CD14-positive monocyte (primary cell): ENCODE results near the gene P2RX6. TPM values are rescaled to one million over a fixed set of nuclear protein-coding genes. Genes with fewer than 3 reads are reported as not detected.

Source experiments
- DNase-seq, 3 donors: peaks; one replicate each; pipeline ENCODE4 v3.0.0-alpha.2; 2011 to 2022
- H2AFZ ChIP-seq: 2 replicates; pipeline ENCODE4 v1.6.0; 2012; ENCODE audit warnings: mild to moderate bottlenecking, low read depth, low read length, inconsistent platforms; ENCODE audit not compliant: insufficient read depth, poor library complexity, severe bottlenecking
- H3K27ac ChIP-seq, 2 donors: 1 replicate in 1 of 2; 2 replicates in 1 of 2; pipeline ENCODE4 v1.5.1; 2012 to 2013; ENCODE audit warnings: low read length in 2 of 2, control low read depth in 1 of 2, inconsistent platforms in 1 of 2, low read depth in 1 of 2, mild to moderate bottlenecking in 1 of 2
- H3K27me3 ChIP-seq, 2 donors: one replicate each; pipeline versions ENCODE4 v1.6.0 to v1.6.1; 2011 to 2013; ENCODE audit warnings: low read length in 2 of 2; ENCODE audit not compliant: control insufficient read depth in 2 of 2, insufficient read depth in 2 of 2
- H3K36me3 ChIP-seq, 2 donors: replicated peaks in 1 of 2; 1 replicate in 1 of 2; 2 replicates in 1 of 2; pipeline versions ENCODE4 v1.5.1 to v1.6.1; 2012 to 2013; ENCODE audit warnings: low read length in 2 of 2, control low read depth in 1 of 2, inconsistent platforms in 1 of 2, mild to moderate bottlenecking in 1 of 2; ENCODE audit not compliant: insufficient read depth in 2 of 2, control insufficient read depth in 1 of 2
- H3K4me1 ChIP-seq, 2 donors: 1 replicate in 1 of 2; 2 replicates in 1 of 2; pipeline versions ENCODE4 v1.5.1 to v1.6.1; 2012 to 2013; ENCODE audit warnings: low read length in 2 of 2, control low read depth in 1 of 2, inconsistent platforms in 1 of 2, mild to moderate bottlenecking in 1 of 2, moderate library complexity in 1 of 2; ENCODE audit not compliant: insufficient read depth in 2 of 2, control insufficient read depth in 1 of 2
- H3K4me2 ChIP-seq: replicated peaks from 2 replicates; pipeline ENCODE3; 2012; ENCODE audit warnings: low read length, moderate library complexity, mild to moderate bottlenecking; ENCODE audit not compliant: poor library complexity, severe bottlenecking; ENCODE audit errors: extremely low read depth
- H3K4me3 ChIP-seq, 3 experiments: fragments of 200-600 bp in 1 of 3; sonication (generic) in 1 of 3; replicated peaks in 1 of 3; 1 replicate in 2 of 3; 2 replicates in 1 of 3; pipeline ENCODE4 v1.5.1; 2011 to 2013; ENCODE audit warnings: low read length in 3 of 3, mild to moderate bottlenecking in 3 of 3, control low read depth in 2 of 3, low read depth in 2 of 3, inconsistent platforms in 1 of 3, moderate library complexity in 1 of 3
- H3K79me2 ChIP-seq: 2 replicates; pipeline ENCODE4 v1.6.0; 2012; ENCODE audit warnings: mild to moderate bottlenecking, control low read depth, inconsistent platforms, low read length, moderate library complexity; ENCODE audit not compliant: insufficient read depth
- H3K9ac ChIP-seq: 2 replicates; pipeline ENCODE4 v1.6.0; 2017; ENCODE audit warnings: low read length, mild to moderate bottlenecking; ENCODE audit not compliant: insufficient read depth, poor library complexity, severe bottlenecking
- H3K9me3 ChIP-seq, 2 donors: replicated peaks in 1 of 2; 1 replicate in 1 of 2; 2 replicates in 1 of 2; pipeline versions ENCODE4 v1.5.1 to v1.6.1; 2012 to 2013; ENCODE audit warnings: low read length in 2 of 2, control low read depth in 1 of 2; ENCODE audit not compliant: control insufficient read depth in 1 of 2, insufficient read depth in 1 of 2
- H4K20me1 ChIP-seq: 2 replicates; pipeline ENCODE4 v1.6.0; 2012; ENCODE audit warnings: mild to moderate bottlenecking, low read length, control low read depth, moderate library complexity; ENCODE audit not compliant: insufficient read depth
- H3K27ac Mint-ChIP-seq, 7 donors: one replicate each; pipeline ENCODE4 v1.8.0; 2020; ENCODE audit warnings: mild to moderate bottlenecking in 7 of 7, mixed read lengths in 7 of 7, moderate library complexity in 6 of 7, inconsistent platforms in 2 of 7
- H3K27me3 Mint-ChIP-seq, 3 donors: one replicate each; pipeline ENCODE4 v1.8.0; 2021 to 2022; ENCODE audit warnings: low read depth in 3 of 3, mild to moderate bottlenecking in 3 of 3, mixed read lengths in 3 of 3, moderate library complexity in 3 of 3, inconsistent platforms in 1 of 3
- H3K36me3 Mint-ChIP-seq, 2 donors: one replicate each; pipeline ENCODE4 v1.8.0; 2020; ENCODE audit warnings: mixed read lengths in 2 of 2, inconsistent platforms in 1 of 2, mild to moderate bottlenecking in 1 of 2
- H3K4me1 Mint-ChIP-seq: one replicate; pipeline ENCODE4 v1.8.0; 2020; ENCODE audit warnings: mild to moderate bottlenecking, mixed read lengths
- H3K4me3 Mint-ChIP-seq, 2 donors: one replicate each; pipeline ENCODE4 v1.8.0; 2020; ENCODE audit warnings: mild to moderate bottlenecking in 2 of 2, mixed read lengths in 2 of 2, moderate library complexity in 1 of 2
- H3K9me3 Mint-ChIP-seq, 7 donors: one replicate each; pipeline ENCODE4 v1.8.0; 2020 to 2022; ENCODE audit warnings: mixed read lengths in 7 of 7, mild to moderate bottlenecking in 6 of 7, moderate library complexity in 6 of 7, inconsistent platforms in 2 of 7
- CTCF ChIP-seq: fragments of 200-600 bp; IDR thresholded peaks from one replicate; pipeline ENCODE4 v1.8.0; 2022; ENCODE audit warnings: antibody characterized with exemption, mild to moderate bottlenecking
- WGBS: methylation state at CpG from one replicate; pipeline ENCODE4 v1.1.5; 2013; ENCODE audit warnings: missing lambda C conversion rate; ENCODE audit not compliant: insufficient coverage; 5-methylcytosine and 5-hydroxymethylcytosine counted together
- intact Hi-C, 2 donors: fragments of 100-400 bp; cut with micrococcal nuclease; formaldehyde crosslinking; loops; one replicate each; pipeline versions ENCODE4 v1.15.0 to v1.15.1; 2023
- polyA plus RNA-seq, 3 donors: library from polyadenylated mRNA; depleted of rRNA in 1 of 3; unstranded in 2 of 3; stranded (reverse) in 1 of 3; fragments of 300-500 nt in 2 of 3; fragments of >200 nt in 1 of 3; fragmentation: Illumina TruSeq in 2 of 3; gene quantifications; 1 replicate in 2 of 3; 2 replicates in 1 of 3; pipeline ENCODE4 v1.2.3, GENCODE V29; 2012 to 2021

The P2RX6 gene
- polyA plus RNA-seq, 3 donors, result not detected

GRCh38 chr22:21028277-21029251, 13.6 kb downstream of the P2RX6 start:
- H3K4me1 Mint-ChIP-seq, result no peaks in the 10 kb centered on the region
- Histone ChIP-seq H3K79me2 (no peaks in the 10 kb centered on the region), H3K4me3 (no peak overlapping the region), H3K9me3 (no peaks in the 10 kb centered on the region), H3K27me3 (peaks cover 9 to 25% of the 10 kb centered on the region in 2 donors), H2AFZ (no peak overlapping the region), H3K4me2 (no peak overlapping the region), H3K4me1 (no peaks in the 10 kb centered on the region), H3K9ac (no peak overlapping the region), H3K27ac (no peak overlapping the region), H4K20me1 (no peaks in the 10 kb centered on the region), H3K36me3 (no peaks in the 10 kb centered on the region)
- H3K36me3 Mint-ChIP-seq, result no peaks in the 10 kb centered on the region
- WGBS, result 92% methylated on average over 13 of the region's 13 CpGs
- H3K27me3 Mint-ChIP-seq, result peaks cover 26 to 36% (median 33%) of the 10 kb centered on the region in 3 donors
- H3K4me3 Mint-ChIP-seq, result no peak overlapping the region
- peaks cover 0 to 4% (median 0%) of the 10 kb centered on the region in 7 donors for H3K9me3 Mint-ChIP-seq
- TF ChIP-seq CTCF, result no peak
- H3K27ac Mint-ChIP-seq, result no peak overlapping the region
- no peak for DNase-seq
- intact Hi-C loops, result loop anchor here in 1 of 2 donors (10.0 kb wide), 1 partner anchor 64 kb away; the partner anchor contains the start of gene AIFM3

GRCh38 chr22:21029486-21030025, 14.6 kb downstream of the P2RX6 start:
- Histone ChIP-seq H3K79me2 (no peaks in the 10 kb centered on the region), H3K27ac (no peak overlapping the region), H3K4me1 (no peaks in the 10 kb centered on the region), H4K20me1 (no peaks in the 10 kb centered on the region), H3K4me3 (no peak overlapping the region), H3K9ac (no peak overlapping the region), H3K27me3 (peaks cover 9 to 30% of the 10 kb centered on the region in 2 donors), H2AFZ (no peak overlapping the region), H3K4me2 (no peak overlapping the region), H3K9me3 (no peaks in the 10 kb centered on the region), H3K36me3 (no peaks in the 10 kb centered on the region)
- intact Hi-C loops, result loop anchor here in 1 of 2 donors (10.0 kb wide), 1 partner anchor 65 kb away; the partner anchor contains the start of gene AIFM3
- no peaks in the 10 kb centered on the region for H3K4me1 Mint-ChIP-seq
- H3K4me3 Mint-ChIP-seq, result no peak overlapping the region
- no peak overlapping the region for H3K27ac Mint-ChIP-seq
- H3K36me3 Mint-ChIP-seq, result no peaks in the 10 kb centered on the region
- TF ChIP-seq CTCF, result no peak
- DNase-seq, result no peak
- 92% methylated on average over 12 of the region's 12 CpGs for WGBS
- peaks cover 30 to 37% (median 36%) of the 10 kb centered on the region in 3 donors for H3K27me3 Mint-ChIP-seq
- peaks cover 0 to 5% (median 0%) of the 10 kb centered on the region in 7 donors for H3K9me3 Mint-ChIP-seq
